NCI-H82 treated with DMSO at 0.1 percent for 48 hours (cell line): ENCODE results near the gene LRP8.

Experiments
- DNase-seq: peaks from one replicate; lab custom pipeline; 2025; ENCODE audit not compliant: unreplicated experiment; lab: John Stamatoyannopoulos, UW

Gene LRP8

DNA sequence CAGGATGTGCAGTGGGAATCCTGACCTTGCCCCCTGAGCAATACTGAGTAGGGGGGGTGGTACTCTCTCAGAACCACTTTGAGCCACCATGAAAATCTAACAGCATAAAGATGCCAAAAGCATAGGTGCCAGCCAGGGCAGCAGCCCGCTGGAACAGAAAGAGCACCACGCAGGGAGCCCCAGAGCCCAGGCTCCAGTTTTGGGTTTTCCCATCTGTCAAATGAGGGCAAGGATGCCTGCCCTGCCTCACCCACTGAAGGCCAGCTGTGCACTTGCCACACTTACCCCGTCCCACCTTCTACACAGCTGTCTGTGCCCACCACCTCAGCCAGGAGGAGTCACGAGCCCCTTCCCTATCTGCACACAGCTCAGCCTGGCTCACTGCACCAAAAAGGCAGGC, 20.8 kb downstream of the LRP8 start:
- no peak for DNase-seq

DNA sequence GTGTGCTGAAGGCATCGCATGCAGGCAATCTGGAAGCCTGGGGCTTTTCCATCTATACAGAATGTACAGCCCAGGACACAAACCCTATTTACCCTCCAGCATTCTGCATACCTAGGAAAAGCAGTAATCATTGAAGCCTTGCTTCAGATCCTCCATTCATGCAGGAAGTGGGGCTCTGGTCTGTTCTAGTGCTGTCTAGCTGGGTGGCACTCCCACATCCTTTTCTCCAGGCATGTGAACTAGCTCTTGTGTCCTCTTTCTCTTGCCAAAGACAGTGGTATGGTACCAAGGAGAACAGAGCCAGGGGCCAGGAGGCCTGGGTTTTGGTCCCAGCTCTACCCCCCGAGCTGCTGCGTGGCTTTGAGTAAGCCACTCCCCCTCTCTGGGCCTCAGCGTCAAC, 21.7 kb downstream of the LRP8 start:
- no peak for DNase-seq

DNA sequence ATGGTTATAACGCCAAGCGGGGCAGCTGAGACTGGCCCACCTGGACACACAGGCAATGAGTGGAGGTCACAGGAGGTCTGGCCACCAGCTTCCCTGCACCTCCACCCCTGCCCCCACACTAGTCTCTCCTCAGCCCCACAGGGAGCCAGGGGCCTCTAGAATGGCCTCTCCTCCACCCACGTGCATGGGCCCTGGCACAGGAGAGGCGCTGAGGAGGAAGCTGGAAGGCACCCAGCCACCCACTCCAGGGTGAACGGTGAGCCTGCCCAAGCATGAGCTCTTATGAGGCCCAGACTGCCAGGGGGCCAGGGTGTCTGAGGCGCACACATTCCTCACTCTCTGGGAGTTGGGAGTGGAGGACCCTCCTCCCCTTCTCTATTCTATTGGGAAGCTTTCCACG, 22.2 kb downstream of the LRP8 start:
- DNase-seq, result no peak

DNA sequence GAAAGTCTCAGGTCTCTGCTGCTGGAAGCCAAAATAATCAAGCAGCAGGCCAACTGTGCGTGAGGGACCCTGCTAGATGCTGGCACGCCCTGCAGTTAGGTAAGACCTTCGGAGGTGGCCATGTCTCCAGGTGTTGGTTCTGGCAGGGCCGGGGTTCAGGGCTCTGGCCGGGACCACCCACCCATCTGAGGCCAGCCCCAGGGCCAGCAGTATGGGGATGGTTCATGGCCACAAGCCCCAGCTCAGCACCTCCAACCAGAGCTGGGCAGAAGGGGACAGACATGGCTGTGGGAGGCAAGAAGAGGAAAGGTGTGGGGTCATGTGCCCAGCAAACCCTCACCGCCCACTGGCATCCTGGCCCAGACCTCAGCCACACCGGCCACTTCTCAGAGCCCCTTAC, 23.3 kb downstream of the LRP8 start:
- DNase-seq, result no peak

DNA sequence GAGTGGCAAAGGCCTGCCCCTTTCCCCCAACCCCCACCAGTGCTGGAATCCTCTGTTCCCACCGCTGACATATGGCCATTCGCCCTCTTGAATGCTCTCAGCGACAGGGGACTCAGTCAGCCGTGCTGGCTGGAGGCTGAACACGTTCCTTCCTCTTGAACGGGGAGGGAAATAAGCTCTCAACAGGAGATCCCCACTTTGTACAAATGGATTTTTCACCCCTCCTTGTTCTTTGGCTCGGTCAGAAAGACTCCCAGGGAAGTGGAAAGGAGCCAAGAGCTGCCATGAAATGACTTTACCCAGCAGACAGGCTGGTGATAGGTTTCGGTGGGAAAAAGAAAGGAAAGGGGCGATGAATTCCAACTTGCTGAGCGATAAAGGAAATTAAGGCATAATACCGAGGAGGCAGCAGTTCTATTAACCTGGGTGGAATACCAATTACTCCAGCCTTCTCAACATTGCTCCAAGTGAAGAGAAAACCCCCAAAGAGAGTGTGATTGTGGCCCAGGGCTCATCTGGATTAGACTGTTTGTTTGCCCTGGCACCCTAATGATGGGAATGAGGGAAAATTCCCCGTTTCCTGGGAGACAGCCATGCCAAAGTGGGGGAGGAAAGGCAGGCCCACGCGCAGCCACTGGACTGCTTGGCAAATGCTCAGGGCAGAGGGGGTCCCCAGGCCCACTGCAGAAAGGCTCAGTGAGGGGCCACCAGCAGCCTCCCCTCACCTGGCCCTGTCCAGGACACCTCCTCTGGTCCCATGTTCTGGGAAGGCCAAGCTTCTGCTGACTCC, 23.9 kb downstream of the LRP8 start:
- peak; percentile 35 for DNase-seq

DNA sequence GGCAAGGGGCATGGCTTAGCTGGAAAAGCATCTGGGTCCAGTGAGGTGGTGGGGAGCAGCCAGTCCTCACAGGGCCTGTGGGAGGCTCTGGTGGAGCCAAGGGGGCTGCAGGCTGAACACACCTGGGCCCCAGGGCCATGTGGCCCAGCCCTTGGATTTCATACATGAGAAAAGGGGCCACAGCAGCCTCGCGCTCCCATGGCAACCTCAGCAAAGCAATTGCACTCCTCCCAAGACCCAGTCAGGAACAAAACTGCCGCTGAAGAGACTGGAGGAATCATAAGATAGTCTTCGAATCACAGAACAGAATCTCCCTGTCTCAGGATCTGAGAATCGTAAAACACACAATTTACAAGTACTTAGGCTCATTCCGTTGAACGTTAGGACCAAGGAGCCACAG, 24.6 kb downstream of the LRP8 start:
- no peak for DNase-seq

DNA sequence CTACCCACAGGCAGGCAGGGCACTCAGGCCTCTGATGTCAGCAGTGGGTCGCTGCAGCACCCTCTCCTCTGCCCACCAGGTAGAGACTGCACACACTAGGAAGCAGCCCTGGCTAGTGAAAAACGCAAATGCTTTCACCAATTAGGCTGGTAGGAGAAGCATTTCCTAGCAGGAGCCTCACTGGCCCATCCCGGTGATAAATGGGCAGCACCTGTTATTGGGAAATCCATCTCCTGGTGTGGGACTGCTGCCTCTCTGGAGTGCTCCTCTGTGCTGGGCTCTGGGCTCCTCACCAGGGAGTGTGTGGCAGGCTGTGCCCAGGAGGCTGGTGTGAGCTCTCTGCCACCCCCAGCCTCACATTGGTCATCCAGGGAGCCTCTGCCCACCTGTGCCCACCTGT, 28.6 kb downstream of the LRP8 start:
- DNase-seq, result no peak

DNA sequence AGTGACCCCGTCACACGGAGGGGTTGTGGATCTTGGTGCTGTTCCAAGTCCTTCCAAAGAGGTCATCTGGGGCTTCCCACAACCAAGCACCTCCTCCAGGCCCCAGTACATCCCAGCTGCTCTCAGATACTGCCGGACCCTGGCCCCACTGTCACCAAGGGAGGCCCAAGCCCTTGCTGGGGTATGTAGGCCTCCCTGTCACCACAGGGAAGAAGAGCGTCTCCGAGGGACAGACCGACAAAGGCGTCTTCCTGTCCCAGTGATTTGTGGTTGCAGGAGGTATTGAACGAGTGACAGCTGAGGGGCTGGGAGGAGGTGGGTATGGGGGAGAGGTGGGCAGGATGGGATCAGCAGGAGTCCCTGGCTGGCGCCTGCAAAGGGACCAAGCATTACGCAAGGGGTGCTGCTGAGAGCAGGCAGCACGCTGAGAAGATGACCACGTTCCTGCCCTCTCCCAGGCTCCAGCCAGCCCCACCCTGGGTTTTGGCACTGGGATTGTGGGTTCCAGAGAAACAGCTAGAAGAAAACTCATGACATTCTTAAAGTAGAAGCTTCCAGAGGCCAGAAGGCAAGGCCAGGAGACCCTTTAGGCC, 29.7 kb downstream of the LRP8 start:
- DNase-seq, result no peak

DNA sequence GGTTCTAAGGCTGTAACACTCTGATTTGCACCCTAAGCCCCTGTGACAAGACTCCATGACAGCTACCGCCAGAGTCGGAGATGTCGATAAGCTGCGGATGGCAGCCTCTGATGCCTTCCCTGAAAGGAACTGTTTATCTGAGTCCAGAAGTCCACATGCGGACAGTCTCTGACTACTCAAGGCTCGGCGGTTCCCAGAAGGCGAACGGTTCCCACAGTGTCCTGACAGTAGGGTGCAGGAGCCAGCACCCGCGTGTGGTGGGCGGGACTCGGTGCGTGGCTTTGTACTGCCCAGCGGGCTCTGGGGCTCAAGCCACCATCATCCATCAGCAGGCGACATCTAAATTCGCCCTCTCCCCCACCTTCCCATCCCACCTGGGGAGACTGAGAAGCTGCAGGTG, 30.7 kb downstream of the LRP8 start:
- no peak for DNase-seq

DNA sequence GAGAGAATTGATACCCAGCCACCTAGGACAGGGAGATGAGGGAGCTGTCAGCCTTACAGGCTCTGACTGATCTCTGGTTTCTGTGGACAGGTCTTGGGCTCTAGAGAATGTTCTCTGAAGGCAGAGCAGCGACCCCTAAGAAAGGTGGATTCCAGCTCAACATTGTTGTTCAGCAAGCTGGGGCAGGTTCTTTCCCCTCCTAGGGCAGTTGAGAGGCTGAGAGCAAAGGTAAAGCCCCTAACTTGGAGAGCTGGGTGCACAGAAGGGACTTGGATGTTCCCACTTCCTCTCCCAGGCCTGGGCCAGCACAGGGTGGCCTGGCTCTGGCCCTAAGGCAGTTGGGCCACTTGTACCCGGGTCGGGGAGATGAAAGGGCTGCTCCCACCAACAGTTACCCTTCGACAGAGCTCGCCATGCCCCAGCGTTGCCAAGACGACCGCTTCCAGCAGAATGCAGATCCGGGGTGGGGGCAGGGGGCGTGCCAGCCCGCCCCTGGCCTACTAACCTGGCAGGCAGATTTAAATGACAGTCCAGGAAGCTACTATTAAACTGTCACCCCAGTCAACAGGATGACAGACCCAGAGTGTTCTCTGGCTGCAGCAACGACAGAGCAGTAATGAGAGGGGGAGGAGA, 31.6 kb downstream of the LRP8 start:
- DNase-seq, result no peak

DNA sequence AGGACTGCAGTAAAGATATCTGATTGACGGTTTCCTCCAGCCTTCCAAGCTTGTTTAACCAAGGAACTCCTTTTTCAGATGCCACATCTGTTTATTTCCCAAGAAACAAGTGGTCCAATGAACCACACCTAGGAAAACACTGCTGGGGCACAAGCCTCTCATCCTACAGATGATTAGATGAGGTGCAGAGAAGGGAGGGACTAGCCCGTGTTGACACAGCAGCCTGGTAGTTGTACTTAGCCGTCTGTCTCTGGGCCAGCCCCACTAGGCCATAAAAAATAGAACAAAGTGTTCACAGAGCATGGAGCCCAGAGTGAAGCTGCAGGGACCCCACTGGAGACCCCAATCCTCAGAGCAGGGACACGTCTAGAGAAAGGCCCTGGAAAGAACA, 32.1 kb downstream of the LRP8 start:
- DNase-seq, result no peak

DNA sequence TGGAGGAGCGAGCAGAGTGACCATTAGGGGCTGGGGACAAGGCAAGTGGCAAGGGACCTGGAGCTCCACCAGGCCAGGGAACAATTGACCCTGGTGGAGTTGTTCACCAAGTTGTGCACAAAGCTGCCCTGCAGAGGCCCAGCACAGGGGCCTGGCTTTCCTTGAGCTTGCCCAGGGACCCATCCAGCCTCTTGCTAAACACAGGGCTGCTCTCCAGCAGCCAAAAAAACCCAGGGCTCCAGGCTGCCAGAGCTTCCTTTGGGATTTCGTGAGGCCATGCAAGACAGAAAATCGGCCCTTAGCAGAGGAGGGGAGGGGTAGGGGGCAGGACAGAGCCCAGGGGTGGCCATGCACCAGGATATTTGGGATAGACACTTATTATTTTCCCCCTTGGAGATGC, 32.6 kb downstream of the LRP8 start:
- no peak for DNase-seq

DNA sequence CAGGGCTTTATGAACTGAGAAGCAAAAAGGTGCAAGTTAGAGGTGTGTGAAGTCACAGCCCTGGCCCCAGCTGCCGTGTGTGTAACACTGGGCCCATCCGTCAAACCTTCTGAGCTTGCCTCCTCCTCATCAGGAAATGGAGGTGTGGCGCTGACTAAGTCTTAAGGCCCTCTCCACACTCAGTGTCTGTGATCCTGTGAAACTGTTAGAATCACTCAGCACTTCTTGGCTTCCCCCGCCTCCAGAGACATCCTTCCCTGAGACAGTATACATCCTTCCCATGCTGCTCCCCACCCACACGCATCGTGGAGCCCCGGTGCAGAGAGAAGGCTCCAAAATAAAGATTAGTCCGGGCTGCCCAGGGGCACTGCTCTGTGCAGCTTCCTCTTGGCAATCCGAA, 33.3 kb downstream of the LRP8 start:
- DNase-seq, result no peak

DNA sequence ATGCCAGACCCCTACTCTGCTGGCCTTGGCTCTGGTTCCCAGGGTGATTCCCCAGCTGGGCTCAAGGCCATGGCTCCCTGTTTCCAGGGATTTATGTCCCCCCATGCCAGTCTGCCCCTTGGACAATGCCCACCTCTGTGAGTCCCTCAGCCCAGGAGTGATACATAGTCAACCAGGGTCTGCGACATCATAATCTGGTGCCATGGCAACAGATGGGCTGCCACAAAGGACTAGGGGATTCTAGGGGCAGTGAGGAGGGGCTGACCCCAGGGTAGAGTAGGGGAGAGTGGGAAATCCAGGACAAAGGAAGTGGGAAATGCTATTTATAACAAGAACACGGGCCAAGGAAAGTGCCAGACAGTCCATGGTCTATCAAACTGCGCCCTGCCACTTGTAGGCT, 33.8 kb downstream of the LRP8 start:
- DNase-seq, result no peak

DNA sequence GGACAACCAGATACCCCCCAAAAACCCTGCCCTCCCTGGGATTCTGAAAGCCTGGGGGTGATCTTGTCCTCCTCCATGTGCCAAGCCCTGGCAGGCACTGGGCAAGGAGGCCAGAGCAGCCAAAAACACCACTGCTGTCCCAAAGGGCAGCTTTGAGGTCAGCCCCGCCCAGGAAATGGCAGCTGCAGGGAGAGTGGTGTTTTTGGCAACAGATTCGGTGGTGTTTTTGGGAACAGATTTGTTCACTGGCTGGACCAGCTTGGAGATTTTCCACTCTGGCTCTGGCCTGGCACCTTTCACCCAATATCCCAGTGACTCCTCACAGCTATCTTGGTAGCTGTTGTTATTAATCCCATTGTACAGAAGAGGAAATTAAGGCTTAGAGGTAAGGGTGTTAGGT, 34.7 kb downstream of the LRP8 start:
- no peak for DNase-seq

DNA sequence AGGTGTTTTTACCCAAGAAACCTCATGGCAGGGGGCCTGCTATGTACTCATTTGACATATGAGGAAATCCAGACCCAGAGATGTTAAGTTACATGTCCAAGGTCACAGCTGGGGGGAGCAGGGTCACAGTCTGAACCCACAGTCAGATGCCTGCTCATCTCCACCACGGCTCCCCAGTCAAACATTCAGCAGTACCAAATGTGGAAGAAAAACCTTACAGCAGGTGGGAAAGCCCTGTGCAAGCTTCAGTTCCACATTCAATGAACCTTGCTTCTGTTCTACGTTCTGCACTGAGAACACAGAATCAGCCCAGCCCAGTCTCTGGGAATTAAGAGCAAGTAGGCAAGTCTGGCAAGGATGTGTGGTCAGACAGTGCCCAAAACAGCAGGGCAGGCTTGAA, 35.2 kb downstream of the LRP8 start:
- DNase-seq, result no peak

DNA sequence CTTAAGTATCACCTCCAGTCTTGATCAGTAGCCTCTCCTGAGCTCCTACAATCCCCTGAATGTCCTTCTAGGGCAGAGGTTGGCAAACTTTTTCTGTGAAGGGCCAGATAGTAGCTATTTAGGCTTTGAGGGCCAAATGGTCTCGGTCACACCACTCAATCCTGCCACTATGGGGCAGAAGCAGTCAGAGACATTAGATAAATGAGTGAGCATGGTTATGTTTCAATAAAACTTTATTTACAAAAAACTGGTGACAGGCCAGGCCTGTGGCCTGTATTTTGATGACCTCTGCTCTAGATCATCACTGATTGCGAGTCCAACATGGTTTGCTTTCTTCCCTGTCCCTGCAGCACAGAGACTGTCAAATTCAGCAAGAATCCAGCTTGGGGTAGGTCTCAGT, 36.3 kb downstream of the LRP8 start:
- no peak for DNase-seq

DNA sequence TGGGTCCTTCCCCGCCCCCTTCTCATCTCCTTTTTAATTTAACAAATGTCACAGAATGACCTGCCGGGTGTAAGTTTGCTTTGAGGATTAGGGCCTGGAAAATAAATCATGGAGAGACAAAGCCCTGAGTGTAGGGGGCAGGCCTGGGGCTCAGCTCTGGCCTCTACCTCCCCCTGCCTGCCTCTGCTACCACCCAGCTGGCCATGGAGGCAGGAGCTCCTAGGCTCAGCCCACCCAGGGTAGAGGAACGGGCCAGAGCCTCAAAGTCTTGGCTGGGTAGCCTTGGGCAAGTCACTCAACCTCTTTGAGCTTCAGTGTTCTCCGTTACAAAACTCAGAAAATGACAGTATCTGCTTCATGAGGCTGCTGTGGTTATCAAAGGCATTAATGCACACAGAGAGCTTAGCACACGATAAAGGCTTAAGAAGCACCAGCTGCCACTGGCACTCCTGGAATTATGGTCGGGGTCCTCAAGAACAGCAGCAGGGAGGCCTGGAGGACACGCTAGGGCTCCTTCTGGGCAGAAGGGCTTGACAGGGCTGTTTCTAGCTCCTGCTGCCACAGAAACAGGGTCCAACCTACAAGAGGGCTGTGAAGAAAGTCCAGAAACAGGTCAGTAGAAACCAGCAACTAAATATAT, 39.0 kb downstream of the LRP8 start:
- DNase-seq, result peak; percentile 92

DNA sequence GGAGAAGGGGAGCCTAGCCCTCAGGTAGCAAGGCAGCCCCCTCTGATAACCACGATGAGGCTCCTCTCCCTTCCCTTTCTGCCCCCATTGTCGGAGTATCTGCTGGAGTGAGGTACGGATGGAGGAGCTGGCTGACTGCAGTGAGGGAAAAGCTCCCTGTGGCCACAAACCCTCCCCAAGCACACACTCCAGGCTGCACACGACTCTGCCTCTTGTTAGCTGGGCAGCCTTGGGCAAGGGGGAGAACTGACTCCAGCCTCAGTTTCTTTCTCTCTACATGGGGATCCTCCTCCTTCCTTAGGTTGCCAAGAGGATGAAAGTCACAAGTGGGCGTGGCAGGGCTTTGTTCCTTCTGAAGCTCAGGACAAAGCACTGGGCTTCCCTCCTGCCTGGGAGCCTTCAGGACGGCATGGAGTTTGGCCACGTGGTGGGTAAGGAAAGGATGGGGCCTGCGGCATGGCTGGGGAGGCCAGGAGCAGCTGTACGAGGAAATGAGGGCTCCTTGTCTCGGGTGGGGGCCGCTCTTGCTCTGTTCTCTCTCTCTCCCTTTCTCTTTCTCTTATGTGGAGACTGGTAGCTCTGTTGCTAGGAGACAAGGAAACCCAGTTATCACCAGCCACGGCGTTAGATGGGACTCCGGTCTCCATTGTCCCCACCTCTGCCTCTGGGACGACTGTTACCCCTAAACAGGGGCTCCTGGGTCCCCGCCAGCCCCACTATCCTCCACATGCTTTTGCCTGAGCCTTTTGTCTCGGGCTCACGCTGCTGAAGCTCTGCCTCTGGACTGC, 39.7 kb downstream of the LRP8 start:
- DNase-seq, result no peak

DNA sequence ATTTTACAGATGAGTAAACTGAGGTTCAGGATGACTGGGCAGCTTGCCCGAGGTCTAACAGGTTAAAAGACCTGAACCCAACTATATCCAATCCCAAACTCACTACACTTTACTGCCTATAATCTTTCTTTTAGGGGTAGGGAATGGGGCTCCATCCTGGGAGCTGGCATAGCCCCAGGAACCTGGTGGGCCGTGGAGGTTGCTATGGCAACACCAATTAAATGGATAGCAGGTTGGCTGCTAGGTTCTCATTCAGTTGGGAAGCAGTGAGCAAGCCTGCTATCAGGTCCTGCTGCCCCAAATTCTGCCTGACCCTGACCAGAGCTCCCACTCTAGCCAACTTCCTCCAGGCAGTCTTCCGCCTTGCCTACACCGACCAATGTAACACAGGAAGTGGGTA, 40.9 kb downstream of the LRP8 start:
- DNase-seq, result no peak

DNA sequence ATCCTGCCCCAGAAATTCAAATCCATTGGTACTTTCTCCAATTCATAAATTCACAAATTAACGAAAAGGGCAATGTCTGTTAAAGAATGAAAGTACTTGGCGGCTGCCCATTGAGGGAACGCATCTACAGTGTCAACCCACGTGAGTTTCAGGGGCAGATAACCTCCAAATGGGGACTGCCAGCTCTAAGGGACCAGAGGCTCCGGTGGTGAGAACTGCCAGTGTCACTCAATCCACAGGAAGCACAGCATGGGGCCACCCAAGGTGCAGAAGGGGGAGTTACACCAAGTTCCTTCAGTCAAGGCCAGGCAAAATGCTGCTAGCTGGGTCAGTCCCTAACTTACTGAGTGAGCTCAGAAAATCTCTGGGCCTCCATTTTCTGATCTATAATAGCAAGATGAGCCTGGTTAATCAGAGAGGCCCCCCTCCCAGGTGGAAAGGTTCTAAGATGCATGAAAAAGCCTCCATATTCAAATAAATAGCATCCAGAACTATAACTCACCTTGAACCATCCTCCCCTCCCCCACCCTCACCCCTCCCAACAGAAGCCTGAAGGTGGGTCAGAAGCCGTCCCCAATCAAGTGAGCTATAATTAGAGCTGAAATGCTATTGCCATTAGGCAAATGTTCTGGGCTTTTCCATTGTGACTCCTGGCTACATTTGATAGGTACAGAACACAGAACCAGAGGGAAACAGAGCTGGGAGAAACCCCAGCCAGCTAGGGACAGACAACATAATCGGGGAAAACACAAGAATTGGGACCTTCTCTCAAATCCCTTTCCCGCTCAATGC, 41.7 kb downstream of the LRP8 start:
- no peak for DNase-seq
